ENCODE measurements around the gene HERC2.
"Not testable (repeated sequence)": the region's sequence is repeated elsewhere in the genome, so short reads cannot be mapped to it uniquely, and the experiment has no call there.

The HERC2 gene

GRCh38 chr15:28286031-28286430 is 35.9 kb downstream of the HERC2 start:
- no peak for FAIRE-seq

GRCh38 chr15:28281876-28282275 is 40.1 kb downstream of the HERC2 start:
- no peak for FAIRE-seq
- no peak for DNase-seq (ENCODE audit: low spot score)

More at GRCh38 chr15:28286031-28286430, 35.9 kb downstream of the HERC2 start:
- DNase-seq (ENCODE audit: low spot score), result no peak

GRCh38 chr15:28274635-28275034 is 47.3 kb downstream of the HERC2 start:
- no peak for FAIRE-seq
- DNase-seq (ENCODE audit: low spot score), result no peak

DNA sequence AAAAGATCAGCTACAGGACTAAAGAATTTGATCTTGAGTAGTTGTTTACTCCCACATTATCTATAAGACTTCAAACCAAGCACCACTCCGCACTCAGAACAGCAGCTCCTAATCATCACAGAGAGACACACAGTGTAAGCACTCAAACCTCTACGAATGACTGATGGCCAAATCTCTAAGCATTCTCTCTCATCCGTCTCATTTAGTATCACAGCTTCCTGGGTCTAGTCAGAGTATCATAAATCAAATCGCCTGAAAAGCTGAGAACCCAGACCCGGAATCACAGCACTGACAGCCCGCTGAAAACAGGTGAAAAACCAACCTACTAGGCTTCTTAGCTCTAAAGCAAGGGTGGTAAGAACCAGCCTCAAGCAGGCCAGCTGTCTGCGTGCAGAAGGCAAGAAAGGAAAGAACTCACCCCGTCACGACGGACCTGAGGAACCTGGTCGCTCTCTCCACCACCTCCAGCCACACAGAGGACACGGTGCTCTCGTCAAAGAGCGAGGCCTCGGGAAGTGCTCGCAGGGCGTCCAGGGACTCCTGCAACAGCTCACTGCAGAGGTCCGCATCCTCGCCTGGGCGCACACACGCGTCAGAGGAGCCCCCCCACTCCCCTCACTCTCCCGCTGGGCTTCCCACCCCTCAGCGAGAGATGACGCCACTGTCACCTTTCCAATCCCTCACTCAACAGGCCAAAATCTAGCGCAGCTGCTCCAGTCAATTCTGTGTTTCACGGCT is 47.9 kb downstream of the HERC2 start:
- FAIRE-seq, result no peak

DNA sequence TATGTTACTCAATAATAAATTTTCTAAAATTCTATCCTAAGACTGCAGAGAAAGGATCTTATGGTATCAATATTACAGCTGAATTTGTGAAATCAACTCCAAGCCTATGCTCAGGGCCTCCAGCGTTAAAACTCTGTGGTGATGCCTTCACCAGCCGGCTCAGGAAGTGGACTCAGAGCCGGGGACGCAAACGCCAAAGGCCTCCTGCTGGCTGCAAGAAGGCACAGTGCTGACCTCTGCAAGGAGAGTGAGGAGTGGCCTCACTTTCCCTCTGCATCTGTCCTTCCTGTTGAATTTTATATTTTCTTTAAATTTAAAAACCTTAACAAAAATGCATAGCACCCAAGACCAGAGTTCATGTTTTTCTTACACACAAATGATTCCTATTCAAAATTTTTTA is 48.5 kb downstream of the HERC2 start:
- no peak for DNase-seq (ENCODE audit: low spot score)

More for the DNA sequence above, 47.9 kb downstream of the HERC2 start:
- no peak for DNase-seq (ENCODE audit: low spot score)

GRCh38 chr15:28272587-28272986 is 49.4 kb downstream of the HERC2 start:
- FAIRE-seq (no peak), DNase-seq (ENCODE audit: low spot score) (no peak)

More for the DNA sequence above, 48.5 kb downstream of the HERC2 start:
- FAIRE-seq, result no peak

DNA sequence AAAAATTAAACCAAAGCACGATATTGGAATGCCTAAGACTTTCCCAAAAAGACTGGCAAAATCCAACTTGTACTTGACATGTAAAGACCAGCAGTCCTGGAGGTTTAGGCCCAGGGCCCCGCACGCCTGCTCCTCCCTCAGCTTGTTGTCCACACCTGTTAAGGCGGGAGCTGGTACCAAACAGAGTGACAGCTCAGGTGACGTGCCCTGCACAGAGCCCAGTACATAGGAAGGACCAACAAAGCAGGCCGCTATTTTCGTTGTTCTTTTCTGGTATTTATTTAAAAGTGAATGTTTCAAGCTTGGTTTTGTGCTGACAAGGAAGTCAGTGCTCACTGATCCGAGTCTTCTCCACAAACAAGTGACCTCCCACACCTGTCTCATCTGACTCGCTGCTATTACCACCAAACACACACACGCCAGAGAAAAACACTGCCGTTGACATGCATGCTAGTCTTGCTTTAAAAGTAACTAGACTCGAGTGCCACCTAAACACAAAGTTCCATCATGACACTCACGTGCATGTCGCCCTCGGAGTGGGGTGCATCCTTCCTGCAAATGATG is 50.2 kb downstream of the HERC2 start:
- DNase-seq (ENCODE audit: low spot score) (no peak), FAIRE-seq (no peak)

- DNase-seq (ENCODE audit: low spot score) (no peak), FAIRE-seq (no peak)
These were observed 52.9 kb downstream of the HERC2 start for GRCh38 chr15:28269097-28269496.

- DNase-seq (ENCODE audit: low spot score) (no peak), FAIRE-seq (no peak)
These were observed 54.3 kb downstream of the HERC2 start for GRCh38 chr15:28267727-28268126.

DNA sequence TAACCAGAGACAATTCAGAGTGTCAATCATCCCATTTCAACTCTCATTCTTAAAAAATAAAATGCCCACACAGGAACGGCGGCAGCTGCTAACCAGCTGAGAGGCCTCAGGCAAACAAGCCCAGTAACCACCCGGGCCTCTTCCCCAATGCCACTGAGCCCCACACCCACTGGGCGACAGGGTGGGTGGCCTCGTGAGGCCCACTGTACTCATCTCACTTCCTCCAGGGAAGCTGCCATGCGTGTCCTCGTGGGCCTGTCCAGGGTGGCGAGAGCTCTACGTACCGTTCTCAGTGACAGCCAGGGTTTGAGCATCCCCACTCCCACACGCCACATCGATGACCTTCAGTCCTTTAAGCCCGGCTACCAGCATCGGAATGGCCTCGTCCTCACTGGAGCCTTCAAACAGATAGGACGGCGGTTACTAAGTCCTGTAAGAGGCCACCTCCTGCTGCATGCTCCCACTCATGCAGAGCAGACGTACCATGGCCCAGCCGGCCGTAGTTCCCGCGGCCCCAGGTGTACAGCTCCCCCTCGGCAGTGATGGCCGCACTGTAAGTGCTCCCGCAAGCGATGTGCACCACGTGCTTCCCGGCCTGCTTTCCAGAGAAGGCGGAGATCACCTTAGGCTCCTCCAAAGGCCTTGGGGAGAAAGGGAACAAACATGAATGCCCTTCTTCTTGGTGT is 56.5 kb downstream of the HERC2 start:
- no peak for FAIRE-seq
- DNase-seq (ENCODE audit: low spot score), result no peak

GRCh38 chr15:28264166-28264565 is 57.8 kb downstream of the HERC2 start:
- no peak for FAIRE-seq

DNA sequence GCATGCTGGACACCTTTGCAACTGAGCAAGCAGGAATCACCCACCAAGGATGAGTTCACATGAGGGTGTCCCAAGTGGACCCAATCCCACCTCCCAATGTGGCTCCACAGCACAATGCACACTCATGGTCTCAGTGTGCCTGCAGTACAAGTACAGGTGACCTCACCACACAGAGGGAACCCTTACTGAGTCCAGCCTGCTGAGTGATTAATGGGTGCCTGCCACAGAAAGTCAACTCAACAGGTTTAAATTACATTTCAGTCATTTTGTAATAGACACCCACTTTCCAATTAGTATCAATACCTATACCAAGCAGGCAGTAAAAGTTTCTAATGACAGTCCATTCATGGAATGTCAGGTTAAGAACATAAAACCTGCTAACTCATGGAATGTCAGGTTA is 59.5 kb downstream of the HERC2 start:
- DNase-seq (ENCODE audit: low spot score) (no peak), FAIRE-seq (no peak)

More at GRCh38 chr15:28264166-28264565, 57.8 kb downstream of the HERC2 start:
- no peak for DNase-seq (ENCODE audit: low spot score)

DNA sequence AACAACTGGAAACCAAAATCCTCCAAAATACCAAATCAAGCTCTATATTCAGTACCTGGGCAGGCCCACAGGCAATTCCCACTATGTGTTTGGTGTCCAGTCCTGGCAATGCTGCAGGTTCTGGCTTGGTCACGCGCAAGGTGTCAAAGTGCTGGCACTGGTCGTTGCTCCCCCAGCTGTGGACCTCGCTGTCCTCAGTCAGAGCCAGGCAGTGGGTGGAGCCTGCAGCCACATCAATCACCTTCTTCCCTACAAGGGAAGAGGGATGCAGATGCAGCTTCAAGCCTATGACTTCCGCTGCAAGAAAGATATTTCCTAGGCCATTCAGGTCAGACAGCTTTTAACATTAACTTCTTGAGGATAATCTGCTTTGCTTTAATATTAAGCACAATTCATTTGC is 61.3 kb downstream of the HERC2 start:
- no peak for FAIRE-seq

DNA sequence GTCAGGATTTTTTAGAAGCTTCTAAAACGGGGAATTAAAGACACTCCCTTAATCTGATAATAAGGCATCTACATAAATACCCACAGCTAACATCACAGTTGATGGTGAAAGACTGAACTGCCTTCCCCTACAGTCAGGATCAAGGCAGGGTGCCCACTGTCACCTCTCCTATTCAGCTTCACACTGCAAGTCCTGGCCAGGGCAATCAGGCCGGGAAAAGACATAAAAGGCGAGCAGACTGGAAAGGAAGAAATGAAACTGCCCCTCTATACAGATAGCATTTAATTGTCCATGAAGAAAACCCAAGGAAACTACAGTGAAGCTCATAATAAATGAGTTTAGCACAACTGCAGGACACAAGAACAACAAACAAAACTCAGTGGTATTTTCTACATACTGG is 61.7 kb downstream of the HERC2 start:
- FAIRE-seq (no peak), DNase-seq (ENCODE audit: low spot score) (no peak)

More for the DNA sequence above, 61.3 kb downstream of the HERC2 start:
- DNase-seq (ENCODE audit: low spot score), result no peak

DNA sequence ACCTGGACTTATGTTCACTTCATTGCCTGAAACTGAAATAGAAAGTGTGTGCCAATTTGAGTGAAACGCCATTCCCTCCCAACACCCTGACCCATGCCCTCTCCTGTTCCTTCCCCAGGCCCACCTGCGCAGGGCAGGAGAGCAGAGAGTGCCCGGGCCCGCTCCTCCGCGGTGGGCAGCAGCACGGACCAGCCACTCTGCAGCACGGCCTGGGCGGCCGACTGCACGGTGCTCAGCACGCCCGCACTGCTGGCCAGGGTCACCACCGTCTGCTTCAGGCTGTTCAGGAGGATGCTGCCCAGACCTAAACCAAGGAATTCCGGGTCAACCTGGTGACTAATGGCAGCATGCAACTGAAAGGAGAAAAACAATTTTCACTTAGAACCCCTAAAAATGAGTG is 66.0 kb downstream of the HERC2 start:
- DNase-seq (ENCODE audit: low spot score), result no peak
- FAIRE-seq, result no peak

DNA sequence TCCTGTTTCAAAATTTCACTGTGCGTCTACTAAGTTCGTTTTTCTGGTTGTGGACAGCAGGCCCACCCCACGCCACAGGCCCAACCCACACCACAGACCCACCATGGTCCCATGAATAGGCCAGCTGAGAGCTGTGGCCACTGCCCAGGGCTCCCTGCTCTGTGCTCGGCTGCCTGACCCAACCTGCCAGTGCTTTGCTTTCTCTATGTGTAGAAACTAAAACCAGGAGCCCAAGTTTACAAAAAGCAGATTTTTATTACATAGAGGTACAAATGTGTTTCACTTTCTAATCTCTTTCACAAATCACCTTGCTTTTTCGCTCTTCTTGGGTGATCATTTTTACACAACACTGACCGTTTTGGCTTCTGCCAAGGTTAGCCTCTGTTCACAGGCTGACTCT is 69.1 kb downstream of the HERC2 start:
- DNase-seq (ENCODE audit: low spot score) (no peak), FAIRE-seq (no peak)

DNA sequence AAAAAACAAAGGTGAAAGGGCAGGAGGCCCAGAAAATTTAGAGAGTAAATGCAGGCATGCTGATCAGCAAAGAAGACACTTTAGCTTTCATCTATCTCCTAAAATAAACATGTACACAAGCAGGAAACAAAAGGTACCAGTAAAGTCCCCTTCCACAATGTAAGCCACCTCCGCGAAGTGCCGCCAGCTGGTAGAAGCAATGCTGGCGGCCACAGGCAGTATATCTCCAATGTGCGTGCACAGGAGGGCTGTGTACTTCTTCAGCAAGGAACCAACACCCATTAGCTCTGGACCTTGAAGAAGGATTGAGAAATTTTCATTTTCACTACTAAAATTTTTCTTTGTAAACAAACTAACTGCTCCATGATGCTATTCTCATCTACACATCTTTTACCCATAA is 75.4 kb downstream of the HERC2 start:
- DNase-seq (ENCODE audit: low spot score), result no peak
- FAIRE-seq, result no peak

GRCh38 chr15:28243901-28244300 is 78.1 kb downstream of the HERC2 start:
- FAIRE-seq (no peak), DNase-seq (ENCODE audit: low spot score) (no peak)

DNA sequence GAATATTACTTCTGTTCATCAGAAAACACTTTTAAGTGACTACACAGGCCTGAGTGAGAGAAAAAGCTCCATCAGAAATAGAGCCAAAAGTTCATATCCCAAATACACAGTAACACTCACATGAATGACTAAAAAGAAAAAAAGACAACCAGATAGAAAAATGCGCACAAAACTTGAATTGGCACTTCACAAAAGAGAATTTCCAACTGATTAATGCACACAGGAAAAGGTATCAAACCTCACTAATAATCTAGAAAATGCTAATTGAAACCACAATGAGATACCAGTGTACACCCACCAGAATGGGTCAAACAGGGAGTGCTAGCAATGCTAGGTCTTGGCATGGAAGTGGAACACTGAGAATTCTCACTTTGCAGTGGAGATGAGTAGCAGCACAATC is 78.6 kb downstream of the HERC2 start:
- no peak for FAIRE-seq

GRCh38 chr15:28238296-28238695 is 83.7 kb downstream of the HERC2 start:
- not testable (repeated sequence) for FAIRE-seq; DNase-seq (ENCODE audit: low spot score)

More for the DNA sequence above, 78.6 kb downstream of the HERC2 start:
- no peak for DNase-seq (ENCODE audit: low spot score)

- not testable (repeated sequence) for FAIRE-seq; DNase-seq (ENCODE audit: low spot score)
These were observed 90.2 kb downstream of the HERC2 start for GRCh38 chr15:28231743-28232142.

- FAIRE-seq; DNase-seq (ENCODE audit: low spot score): not testable (repeated sequence)
These were observed 90.6 kb downstream of the HERC2 start for GRCh38 chr15:28231336-28231735.

Measured in RCC 7860 (cell line).